ENCODE data around the gene MARS1.

GRCh38 chr12:57523706-57524614 is 36.1 kb downstream of the MARS1 start:
- TF ChIP-seq, protein P1, sequence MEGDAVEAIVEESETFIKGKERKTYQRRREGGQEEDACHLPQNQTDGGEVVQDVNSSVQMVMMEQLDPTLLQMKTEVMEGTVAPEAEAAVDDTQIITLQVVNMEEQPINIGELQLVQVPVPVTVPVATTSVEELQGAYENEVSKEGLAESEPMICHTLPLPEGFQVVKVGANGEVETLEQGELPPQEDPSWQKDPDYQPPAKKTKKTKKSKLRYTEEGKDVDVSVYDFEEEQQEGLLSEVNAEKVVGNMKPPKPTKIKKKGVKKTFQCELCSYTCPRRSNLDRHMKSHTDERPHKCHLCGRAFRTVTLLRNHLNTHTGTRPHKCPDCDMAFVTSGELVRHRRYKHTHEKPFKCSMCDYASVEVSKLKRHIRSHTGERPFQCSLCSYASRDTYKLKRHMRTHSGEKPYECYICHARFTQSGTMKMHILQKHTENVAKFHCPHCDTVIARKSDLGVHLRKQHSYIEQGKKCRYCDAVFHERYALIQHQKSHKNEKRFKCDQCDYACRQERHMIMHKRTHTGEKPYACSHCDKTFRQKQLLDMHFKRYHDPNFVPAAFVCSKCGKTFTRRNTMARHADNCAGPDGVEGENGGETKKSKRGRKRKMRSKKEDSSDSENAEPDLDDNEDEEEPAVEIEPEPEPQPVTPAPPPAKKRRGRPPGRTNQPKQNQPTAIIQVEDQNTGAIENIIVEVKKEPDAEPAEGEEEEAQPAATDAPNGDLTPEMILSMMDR (IDR thresholded peaks at IDR 0.05): no peak
- TF ChIP-seq POLR2A (IDR thresholded peaks at IDR 0.05) (no peak), POLR2AphosphoS5 (IDR thresholded peaks at IDR 0.05) (no peak), EP300 (IDR thresholded peaks at IDR 0.05) (no peak)

Measured in stomach (tissue), 4 donors.